Stimulated activated CD8-positive, alpha-beta memory T cell treated with anti-CD3 and anti-CD28 coated beads, Interleukin-2, amount 100 ng/mL, for 1 hour (primary cell): Measurements from ENCODE around the gene AXIN1.

Experiments
- DNase-seq, 2 donors: peaks; one replicate each; pipeline ENCODE4 v3.0.0-alpha.2; 2020; ENCODE audit warnings: low read depth in 2 of 2

AXIN1 gene

DNA sequence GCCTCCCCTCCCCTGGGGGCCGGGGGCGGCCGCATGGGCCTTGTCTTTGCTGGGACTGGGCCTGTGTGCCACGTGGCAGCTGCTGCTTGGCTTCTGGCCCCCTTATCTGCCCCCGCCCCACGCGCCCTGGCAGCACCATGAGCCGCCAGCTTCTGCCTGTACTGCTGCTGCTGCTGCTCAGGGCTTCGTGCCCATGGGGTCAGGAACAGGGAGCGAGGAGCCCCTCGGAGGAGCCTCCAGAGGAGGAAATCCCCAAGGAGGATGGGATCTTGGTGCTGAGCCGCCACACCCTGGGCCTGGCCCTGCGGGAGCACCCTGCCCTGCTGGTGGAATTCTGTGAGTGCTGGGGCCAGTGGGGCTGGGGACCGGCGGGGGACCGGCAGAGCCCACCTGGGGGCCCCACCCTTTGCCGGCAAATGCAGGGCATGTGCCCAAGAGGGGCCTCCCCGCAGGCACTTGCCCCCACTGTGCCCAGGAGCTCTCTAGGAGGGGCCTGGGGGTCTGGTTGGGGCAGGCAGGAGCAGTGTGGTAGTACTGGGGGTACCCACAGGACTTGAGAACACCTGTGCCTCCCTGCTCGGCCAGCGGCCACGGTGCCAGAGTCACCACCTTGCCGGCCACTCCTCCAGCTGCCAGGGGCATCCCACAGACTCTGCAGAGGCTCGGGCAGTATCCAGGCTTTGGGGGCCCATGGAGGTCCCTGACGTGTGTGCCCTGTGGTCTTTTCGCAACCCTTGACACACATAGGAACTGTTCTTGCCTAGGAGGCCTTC is 69.3 kb downstream of the AXIN1 start, which contains the start of gene PDIA2:
Gene PDIA2 (plus strand): TSS at position 132 of the 773 bp plus-strand sequence. CDS start 6 bp downstream, at position 138.
- DNase-seq = no peak

DNA sequence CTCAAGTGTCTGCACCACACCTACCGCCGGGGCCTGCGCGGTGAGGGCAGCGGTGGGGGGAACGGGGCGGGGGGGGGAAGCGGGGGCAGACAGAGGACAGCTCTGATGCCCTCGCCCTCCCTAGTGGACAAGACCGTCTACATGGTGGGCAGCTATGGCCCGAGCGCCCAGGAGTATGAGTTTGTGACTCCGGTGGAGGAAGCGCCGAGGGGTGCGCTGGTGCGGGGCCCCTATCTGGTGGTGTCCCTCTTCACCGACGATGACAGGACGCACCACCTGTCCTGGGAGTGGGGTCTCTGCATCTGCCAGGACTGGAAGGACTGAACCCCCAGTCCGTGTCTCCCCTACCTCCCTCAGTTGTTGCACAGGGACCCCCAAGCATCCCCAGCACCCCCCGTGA is 70.0 kb downstream of the AXIN1 start:
- DNase-seq = no peak

DNA sequence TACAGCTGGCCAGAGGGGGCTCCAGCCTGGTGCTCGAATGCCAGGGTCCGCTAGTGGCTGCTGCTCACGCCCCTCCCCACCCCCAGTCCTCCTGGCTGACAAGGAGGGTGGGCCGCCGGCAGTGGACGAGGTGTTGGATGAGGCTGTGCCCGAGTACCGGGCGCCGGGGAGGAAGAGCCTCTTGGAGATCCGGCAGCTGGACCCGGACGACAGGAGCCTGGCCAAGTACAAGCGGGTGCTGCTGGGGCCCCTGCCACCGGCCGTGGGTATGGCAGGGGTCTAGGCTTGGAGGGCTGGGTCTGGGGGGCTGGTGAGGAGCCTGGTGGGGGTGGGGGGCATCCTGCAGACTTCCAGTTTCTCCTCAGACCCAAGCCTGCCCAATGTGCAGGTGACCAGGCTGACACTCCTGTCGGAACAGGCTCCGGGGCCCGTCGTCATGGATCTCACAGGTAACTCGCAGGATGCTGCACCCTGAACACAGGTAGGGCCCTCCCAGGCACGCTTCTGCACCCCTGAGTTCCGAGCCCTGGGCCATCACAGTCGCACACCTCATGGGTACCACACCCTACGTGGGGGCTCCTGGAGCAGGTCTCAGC is 70.8 kb downstream of the AXIN1 start:
- no peak for DNase-seq

DNA sequence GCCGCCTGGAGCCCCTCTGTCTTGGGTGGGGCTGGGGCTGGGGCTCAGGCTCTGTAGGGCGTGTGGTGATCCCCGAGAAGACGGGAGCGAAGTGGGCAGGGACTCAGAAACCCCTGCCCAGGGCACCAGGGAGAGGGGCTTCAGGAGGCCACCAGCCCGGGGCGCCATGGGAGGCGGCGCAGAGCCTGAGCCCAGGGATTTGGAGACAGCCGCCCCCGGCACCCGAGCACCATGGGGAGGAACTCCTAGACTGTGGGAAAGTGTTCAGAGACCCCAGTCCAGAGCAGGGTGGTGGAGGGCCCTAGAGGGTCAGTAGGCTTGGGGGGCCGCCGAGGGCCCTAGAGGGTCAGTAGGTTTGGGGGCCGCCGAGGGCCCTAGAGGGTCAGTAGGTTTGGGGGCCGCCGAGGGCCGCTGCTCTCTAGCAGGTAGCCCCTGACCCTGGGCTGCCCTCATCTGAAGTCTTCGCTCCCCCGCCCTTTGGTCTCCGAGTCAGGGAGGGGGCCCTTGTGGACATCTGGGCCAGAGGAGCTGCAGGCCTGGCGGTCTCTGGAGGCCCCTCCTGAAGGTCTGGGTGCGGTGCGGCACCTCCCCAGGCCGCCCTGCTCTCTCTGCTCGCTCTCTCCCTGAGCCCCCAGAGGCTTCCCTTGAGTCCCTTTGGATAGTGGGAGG is 71.4 kb downstream of the AXIN1 start:
- DNase-seq = no peak

DNA sequence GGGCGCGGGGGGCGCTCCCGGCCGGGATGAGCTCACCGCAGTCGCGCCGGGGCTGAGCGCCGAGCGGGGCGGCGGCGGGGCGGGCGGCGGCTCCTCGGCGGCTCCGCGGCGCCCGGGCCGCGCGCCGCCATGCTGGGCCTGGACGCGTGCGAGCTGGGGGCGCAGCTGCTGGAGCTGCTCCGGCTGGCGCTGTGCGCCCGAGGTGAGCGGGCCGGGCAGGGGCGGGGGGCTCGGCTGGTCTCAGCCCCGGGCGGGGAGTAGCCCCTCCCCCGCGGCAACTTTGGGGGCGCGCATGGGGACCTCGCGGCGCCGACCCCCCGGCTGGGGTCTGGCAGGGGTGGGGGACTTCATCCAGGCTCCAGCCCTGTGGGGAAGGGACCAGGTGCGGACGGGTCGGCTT is 72.0 kb downstream of the AXIN1 start, which contains the start of gene ARHGDIG:
Gene ARHGDIG (plus strand): TSS at position 40 of the 400 bp plus-strand sequence. CDS start 90 bp downstream, at position 130.
- DNase-seq = no peak

DNA sequence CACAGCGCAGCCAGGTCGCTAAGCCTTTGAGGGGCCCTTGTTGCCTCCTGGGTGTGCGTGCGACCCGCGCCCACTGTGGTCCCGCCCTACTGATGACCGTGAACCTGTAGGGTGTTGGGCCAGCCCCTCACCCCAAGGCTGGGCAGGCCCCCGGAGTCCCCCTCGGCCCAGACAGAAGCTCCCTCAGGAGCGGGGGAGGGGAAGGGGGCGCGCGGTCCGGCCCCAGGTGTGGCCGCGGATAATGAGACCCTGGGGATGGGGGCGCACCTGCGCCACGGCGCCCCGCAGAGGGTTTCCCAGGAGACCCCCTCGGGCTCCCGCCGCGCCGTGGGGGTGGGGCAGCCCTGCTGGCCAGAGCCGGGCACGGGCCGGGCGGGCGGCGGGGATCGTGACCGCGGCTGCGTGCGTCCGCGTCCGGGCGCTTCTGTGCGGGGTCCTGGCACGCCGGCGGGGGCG is 72.5 kb downstream of the AXIN1 start:
- no peak for DNase-seq

DNA sequence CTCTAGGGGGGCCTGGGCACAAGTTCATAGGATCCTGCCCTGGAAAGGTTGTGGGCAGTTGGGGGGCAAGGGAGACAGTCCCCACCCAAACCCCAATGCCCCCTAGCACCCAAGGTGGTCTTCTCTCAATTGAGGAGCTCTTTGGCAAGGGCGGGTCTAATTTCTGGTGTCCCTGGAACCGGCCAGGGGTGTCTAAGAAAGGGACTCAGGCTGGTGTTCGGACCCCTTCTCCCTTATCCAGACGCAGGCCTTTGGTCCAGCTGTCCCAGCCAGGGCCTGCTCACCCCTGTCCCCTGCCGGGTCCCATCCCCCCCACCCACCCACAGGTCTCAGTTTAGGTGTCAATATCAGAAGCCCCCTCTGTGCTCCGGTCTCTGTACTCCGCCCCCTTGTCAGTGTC is 73.0 kb downstream of the AXIN1 start:
- DNase-seq = no peak

DNA sequence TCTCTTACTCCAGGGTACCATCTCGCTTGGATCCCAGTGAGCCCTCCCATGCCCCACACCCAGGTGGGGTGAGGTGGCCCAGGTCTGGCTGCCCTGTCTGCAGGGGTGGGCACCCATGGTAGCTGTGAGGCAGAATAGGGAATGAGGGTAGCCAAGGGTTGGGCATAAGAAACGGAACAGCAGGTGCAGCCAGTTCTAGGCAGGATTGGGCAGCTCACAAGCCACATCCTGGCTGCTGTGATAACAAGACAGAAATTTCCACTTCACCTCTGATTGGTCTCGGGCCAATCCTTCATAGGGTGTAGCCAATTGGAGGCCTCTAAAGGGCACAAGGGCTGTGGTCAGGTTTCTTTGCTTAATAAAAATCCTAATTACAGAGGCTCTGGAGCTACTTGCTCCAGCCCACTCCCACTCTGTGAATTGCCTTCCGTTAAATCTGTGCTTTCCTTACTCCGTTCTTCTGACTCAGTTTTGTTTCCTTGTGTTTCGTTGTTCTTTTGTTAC is 73.6 kb downstream of the AXIN1 start:
- DNase-seq = no peak

DNA sequence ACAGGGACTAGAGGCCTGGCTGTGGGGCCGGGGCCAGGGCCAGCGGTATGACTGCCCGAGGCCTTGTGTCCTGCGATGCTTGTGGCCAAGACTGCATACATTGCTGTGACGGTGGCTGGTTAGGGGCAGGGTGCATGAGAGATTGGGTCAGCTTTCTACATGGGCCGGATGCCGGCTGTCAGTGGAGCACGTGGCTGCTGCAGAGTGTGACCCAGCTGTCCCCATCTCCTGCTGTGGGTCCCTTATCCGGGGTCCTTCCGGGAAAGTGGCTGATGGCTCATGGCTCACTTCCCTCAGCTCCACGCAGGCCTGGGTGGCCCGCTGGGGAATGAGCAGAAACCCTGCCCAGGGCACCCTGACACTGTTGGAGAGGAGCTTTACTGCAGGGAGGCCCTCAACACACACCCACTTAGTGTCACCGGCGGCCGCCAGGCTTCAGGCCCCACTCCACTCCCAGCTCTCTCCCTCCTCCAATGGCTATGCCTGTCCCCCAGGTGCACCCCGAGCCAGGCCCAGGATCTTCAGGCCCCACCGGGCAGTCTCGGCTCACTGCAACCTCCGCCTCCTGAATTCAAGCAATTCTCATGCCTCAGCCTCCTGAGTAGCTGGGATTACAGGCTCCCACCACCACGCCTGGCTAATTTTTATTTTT is 76.0 kb downstream of the AXIN1 start:
- no peak for DNase-seq

DNA sequence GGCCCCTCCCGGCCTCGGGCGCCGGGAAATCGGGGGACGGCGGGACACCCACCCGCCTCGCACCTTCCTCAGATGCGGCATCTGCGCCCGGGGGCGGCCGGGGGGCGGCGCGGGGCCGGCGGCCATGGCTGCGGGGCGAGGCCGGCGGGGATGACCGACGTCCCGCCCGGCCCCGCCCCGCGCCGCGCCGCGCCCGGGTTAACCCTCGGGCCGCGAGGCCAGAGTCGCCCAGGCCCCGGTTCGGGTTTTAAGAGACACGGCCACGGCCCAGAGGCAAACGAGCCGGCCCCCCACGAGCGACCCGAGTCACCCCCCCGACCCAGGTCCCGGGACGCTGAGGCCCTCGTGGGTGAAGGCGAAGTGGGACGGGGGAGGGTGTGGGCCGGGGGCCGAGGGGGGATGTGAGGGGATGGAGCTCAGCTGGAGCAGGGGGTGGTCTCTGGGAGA is 76.7 kb downstream of the AXIN1 start, which contains the start of gene RGS11:
Gene RGS11 (minus strand): TSS at position 159 of the 447 bp plus-strand sequence. CDS start 33 bp downstream, at position 126.
- no peak for DNase-seq

DNA sequence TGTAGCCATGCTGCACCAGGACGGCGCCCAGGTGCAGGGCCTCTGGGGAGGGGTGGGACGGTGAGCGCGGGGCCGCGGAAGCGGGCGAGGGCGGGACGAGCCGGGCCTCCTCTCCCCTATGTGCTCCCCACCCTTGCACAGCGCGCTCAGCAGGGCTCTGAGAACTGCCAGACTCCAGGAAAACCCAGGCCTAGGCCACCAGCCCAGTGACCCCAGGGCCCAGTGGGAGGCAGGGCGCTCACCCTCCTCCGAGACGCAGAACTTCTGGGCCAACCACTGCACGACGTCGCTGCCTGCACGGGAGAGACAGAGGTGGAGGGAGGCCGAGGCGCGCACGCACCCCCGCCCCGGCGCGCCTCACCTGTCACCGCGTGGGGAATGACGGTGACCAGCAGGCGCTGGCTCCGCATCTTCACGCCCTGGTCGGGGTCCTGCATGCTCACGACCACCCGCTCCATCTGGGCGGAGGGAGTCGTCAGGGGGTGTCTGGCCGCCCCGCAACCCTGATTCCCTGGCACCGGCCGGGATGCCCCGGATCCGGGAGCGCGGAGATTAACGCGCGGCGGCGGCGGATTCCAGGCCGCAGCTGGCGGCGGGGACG is 77.4 kb downstream of the AXIN1 start:
- DNase-seq = no peak

DNA sequence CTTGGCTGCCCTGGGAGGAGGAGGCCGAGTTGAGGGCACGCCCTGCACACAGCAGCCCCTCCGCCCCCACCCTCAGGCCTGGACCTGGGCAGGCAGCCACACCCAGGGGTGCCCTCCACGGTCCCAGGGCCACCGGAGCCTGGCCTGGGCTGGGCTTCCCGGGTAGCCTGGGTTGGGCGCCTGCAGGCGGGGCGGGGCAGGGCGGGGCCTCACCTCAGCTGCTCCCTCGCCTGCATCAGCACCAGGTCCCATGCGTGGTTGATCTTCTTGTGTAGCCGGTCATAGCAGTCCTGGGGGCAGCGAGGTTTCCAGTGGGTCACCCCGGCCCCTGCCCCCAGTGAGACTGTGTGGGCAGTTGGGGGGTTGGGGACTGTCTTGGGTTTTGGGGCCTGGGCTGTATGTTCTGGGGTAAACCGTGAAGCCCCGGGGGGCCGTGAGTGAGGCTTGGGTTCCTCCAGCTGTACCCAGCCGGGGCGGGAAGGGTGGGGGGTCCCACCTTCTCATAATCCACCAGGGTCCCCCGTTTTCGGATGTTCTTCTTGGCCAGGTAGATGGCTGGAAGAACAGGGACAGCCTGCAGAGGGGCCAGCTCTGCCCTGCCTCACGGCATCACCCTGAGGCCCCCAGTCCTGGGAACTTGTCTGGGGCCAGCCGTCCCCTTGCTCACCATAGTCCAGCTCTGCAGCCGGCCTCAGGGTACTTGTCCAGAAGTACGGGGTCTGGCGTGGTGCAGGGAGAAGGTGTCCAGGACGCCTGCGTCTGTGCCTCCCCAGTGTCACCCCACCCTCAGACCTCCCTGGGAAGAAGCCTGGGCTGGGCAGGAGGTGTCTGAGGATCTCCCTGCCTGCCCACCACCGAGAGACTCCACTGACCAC is 78.7 kb downstream of the AXIN1 start:
- DNase-seq = no peak

DNA sequence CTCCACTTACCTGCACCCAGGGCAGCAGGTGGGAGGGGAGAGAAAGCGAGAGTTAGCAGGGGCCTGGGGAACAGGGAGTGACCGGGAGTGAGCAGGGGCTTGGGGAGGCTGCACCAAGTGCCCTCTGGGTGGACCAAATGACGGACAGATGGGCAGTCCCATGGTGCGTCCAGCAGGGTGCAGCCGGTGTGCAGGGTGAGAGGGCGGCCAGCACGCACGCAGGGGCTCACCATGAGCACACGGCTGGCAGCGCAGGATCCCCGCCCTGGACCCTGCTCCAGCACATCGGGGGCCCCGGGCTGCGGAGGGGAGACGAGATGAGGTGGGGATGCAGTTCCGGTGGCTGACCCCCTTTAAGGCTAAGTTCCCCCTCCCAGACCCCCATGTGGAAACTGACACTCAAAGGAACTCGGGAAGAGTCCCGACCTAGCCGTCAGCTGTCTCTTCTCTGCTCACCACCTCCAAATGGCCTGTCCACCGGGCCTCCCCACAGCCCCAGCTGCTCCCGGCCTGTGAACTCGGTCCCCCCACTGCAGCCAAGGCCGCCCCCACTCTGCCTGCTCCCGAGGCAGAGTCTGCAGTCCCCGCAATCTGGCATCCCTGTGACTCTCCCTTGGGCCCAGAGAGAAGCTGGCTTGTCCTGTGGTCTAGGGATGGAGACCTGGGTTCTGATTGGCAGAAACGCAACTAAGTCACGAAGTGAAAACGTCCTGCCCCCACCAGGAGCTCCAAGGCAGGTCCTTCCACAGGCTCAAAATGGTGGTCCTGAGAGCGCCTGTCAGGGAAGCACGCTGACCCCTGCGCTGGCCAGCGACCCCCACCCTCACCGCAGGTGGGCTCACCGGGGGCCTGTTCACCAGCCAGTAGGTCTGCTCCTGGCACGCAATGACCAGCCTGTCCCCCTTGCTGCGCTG is 79.6 kb downstream of the AXIN1 start:
- no peak for DNase-seq

DNA sequence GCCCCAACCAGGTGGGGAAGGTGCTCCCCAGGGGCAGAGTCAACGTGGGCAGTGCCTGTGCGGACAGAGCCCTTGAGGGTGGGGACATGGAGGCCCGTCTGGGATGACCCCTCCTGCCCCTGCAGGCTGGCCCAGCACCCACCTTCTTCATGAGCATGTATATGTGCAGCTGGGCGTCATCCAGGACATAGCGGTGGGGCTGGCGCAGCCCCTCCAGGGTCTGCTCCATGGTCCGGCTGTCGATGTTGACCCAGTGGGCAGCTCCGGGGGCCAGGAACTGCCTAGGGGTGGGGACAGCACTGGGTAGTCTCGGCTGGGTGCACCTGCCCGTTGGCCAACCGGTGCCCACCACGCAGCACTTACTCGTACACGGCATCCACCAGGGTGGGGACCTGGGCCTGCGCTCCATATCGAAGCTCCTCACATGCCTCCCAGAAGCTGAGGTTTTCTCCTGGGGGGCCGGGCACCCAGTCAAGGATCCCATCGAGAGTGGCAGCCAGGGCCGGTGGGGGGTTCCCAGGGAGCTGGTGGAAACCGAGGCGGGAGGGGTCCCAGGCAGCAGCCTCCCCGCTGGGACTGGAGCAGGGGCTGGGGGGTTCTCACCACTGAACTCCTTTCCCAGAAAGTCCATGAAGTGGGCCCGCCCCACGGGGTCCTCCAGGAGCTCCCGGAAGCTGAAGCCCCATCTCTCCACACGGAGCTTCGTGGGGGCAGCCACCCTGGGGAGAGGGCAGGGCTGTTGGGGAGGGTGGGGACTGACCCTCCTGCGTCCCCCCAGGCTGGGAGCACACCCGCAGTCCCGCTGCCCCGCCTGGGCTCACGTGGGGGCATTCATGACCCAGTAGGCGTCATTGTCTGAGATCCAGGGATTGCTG is 81.9 kb downstream of the AXIN1 start:
- no peak for DNase-seq

DNA sequence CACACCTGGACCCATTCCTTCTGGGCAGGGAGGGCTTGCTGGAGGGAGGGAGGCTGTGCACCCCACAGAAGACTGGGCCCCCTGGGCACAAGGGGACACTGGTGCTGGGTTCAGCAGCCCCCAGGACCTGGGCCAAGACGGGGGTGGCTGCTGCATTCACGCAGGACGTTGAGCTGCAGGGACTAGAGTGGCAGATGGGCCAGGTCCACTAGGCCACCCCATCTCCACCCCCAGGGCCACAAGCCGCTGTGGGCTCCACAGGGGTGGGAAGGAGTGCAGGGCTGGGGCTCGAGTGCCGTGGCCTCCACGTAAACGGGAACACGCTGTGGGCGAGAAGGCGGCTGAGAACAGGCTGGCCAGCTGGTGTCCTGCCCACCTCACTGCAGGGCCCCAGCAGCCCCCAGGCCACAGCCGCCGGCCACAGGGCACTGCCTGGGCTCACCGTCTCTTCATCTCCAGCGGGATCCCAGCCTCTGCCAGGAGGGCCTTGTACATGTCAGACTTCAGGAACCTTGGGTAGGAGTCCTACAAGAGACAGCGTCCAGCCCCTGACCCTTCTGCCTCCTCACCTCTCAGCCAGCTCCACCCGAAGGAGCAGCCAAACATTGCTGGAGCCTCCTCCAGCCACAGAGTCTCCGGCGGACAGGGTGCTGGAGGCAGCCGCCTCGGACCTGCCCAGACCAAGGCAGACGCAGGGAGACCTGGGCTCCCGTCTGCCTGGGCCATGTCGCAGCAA is 83.3 kb downstream of the AXIN1 start:
- DNase-seq = no peak

DNA sequence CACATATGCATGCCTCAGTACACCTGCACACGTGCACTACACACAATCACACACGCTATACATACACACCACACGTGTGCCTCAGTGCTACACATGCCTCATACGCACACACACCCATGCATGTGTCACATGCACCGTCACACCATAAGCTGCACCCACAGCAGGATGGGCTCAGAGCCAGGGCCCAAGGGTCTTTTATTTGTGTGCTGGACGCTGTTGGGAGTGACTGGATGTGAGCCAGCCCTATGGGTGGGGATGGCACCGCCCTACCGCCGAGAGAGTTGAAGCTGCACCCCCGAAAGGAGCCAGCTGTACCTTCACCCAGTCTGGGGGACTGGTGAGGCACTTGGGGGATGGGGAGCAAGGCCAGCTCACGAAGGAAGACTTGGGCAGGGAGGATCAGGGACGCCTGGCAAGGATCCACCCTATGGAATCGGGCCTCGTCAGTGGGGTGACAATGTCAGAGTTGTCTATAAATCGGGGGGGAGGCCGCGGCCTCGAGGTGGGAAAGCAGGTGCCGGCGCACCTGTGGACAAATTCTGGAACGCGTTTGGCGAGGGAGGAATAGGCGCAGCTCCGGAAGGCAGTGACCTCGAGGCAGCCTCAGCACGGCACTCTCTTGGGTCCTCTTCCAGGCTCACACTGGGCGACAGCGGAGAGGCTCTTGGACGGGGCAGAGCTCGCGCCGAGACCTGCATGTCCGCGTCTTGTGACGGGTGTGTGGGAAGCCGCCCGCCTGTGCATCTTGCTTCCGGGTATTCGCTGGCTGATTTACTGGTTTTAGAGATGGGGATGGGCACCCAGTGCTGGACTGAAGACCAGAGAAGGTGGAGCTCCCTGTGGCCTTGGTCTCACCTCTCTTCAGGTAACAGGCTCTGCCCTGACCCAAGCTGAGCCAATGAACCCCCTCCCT is 84.1 kb downstream of the AXIN1 start:
- DNase-seq = no peak
